Smooth muscle cell (in vitro differentiated cells): ENCODE data around the gene DAP. TPM values are rescaled to one million over a fixed set of nuclear protein-coding genes. Genes with fewer than 3 reads are reported as not detected.

Experiments used
- DNase-seq: peaks from one replicate; lab custom pipeline; 2025; ENCODE audit not compliant: unreplicated experiment; lab: John Stamatoyannopoulos, UW
- H2AFZ ChIP-seq: fragments of 200-600 bp; sonication (generic); 2 replicates; pipeline ENCODE4 v1.6.0; 2016; ENCODE audit warnings: antibody characterized with exemption, low read depth, mild to moderate bottlenecking
- H3F3A ChIP-seq: fragments of 200-600 bp; sonication (generic); 2 replicates; pipeline ENCODE4 v1.6.0; 2017; ENCODE audit warnings: antibody characterized with exemption, low read depth
- H3K27ac ChIP-seq: fragments of 200-600 bp; sonication (generic); 2 replicates; pipeline ENCODE4 v1.5.1; 2016; ENCODE audit warnings: low read depth, mild to moderate bottlenecking
- H3K27me3 ChIP-seq: fragments of 200-600 bp; sonication (generic); 2 replicates; pipeline ENCODE4 v1.6.1; 2016; ENCODE audit warnings: low read depth, mild to moderate bottlenecking
- H3K36me3 ChIP-seq: fragments of 200-600 bp; sonication (generic); 2 replicates; pipeline ENCODE4 v1.5.1; 2016; ENCODE audit warnings: low read depth
- H3K4me1 ChIP-seq: fragments of 200-600 bp; sonication (generic); 2 replicates; pipeline ENCODE4 v1.5.1; 2016; ENCODE audit warnings: low read depth
- H3K4me2 ChIP-seq: fragments of 200-600 bp; sonication (generic); 2 replicates; pipeline ENCODE4 v1.6.0; 2016; ENCODE audit warnings: mild to moderate bottlenecking
- H3K4me3 ChIP-seq: fragments of 200-600 bp; sonication (generic); 2 replicates; pipeline ENCODE4 v1.5.1; 2016; ENCODE audit warnings: mild to moderate bottlenecking
- H3K79me2 ChIP-seq: fragments of 200-600 bp; sonication (generic); 2 replicates; pipeline ENCODE4 v1.6.0; 2016; ENCODE audit warnings: low read depth, mild to moderate bottlenecking
- H3K9ac ChIP-seq: fragments of 200-600 bp; sonication (generic); 2 replicates; pipeline ENCODE4 v1.6.0; 2016; ENCODE audit warnings: low read depth
- H3K9me3 ChIP-seq: fragments of 200-600 bp; sonication (generic); replicated peaks from 2 replicates; pipeline ENCODE4 v1.5.1; 2016; ENCODE audit warnings: low read depth
- H4K20me1 ChIP-seq: fragments of 200-600 bp; sonication (generic); 2 replicates; pipeline ENCODE4 v1.6.0; 2016; ENCODE audit warnings: low read depth
- CTCF ChIP-seq: fragments of 200-600 bp; sonication (generic); IDR thresholded peaks from 2 replicates; pipeline ENCODE4 v1.5.1; 2017; ENCODE audit warnings: borderline replicate concordance, mild to moderate bottlenecking, antibody characterized with exemption; ENCODE audit not compliant: insufficient read depth, poor library complexity, severe bottlenecking
- WGBS: methylation state at CpG from one replicate; pipeline ENCODE4 v1.1.7; 2016; ENCODE audit warnings: low lambda C conversion rate; 5-methylcytosine and 5-hydroxymethylcytosine counted together
- polyA plus RNA-seq: library from polyadenylated mRNA; unstranded; fragments of >200 nt; fragmentation: Nextera tagmentation; extraction: Ambion mirVana; gene quantifications from 2 replicates; pipeline ENCODE4 v1.2.1, GENCODE V29; 2016
- total RNA-seq: library from RNA; depleted of rRNA; stranded (reverse); fragments of >200 nt; gene quantifications from 2 replicates; pipeline ENCODE4 v1.2.3, GENCODE V29; 2014

DAP gene
- total and polyA plus RNA-seq, 2 experiments from 2014 or later: 52.3 to 190 TPM

GRCh38 chr5:10679336-10679988 lies 81.6 kb downstream of the DAP start:
- DNase-seq: no peak
- Histone ChIP-seq H4K20me1 (peaks cover 42% of the 10 kb centered on the region), H3K79me2 (no peaks in the 10 kb centered on the region), H3K9ac (no peak overlapping the region), H3K9me3 (no peaks in the 10 kb centered on the region), H2AFZ (no peak overlapping the region), H3K27ac (no peak overlapping the region), H3K36me3 (no peaks in the 10 kb centered on the region), H3K4me2 (no peak overlapping the region), H3K4me1 (no peaks in the 10 kb centered on the region), H3K27me3 (no peaks in the 10 kb centered on the region), H3F3A (peaks cover 5% of the 10 kb centered on the region), H3K4me3 (no peak overlapping the region)
- TF ChIP-seq CTCF: no peak
- 99% methylated on average over 15 of the region's 15 CpGs for WGBS

DNA sequence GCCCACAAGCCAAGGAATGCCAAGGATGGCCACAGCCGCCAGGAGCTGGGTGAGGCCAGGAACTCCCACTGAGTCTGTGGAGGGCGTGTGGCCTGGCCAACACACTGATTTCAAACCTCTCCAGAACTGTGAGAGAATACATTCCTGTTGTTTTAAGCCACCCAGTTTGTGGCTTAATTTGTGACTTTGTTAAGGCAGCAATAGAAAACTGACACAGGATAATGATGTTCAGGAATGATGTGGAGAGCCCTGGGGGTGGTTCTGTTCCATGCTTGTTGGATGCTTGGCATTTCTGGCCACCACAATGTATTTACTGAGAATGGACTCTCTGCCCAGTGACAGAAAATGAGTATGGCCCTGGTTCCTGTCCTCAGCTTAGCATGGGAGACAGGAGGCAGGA lies 82.8 kb downstream of the DAP start:
- Histone ChIP-seq H4K20me1 (peaks cover 30% of the 10 kb centered on the region), H2AFZ (no peak overlapping the region), H3K36me3 (no peaks in the 10 kb centered on the region), H3K9me3 (no peaks in the 10 kb centered on the region), H3K79me2 (no peaks in the 10 kb centered on the region), H3K27ac (no peak overlapping the region), H3K27me3 (no peaks in the 10 kb centered on the region), H3K4me3 (no peak overlapping the region), H3K4me1 (no peaks in the 10 kb centered on the region), H3K4me2 (no peak overlapping the region), H3F3A (peaks cover 5% of the 10 kb centered on the region), H3K9ac (no peak overlapping the region)
- TF ChIP-seq CTCF: no peak
- 74% methylated on average over 2 of the region's 2 CpGs for WGBS
- no peak for DNase-seq

DNA sequence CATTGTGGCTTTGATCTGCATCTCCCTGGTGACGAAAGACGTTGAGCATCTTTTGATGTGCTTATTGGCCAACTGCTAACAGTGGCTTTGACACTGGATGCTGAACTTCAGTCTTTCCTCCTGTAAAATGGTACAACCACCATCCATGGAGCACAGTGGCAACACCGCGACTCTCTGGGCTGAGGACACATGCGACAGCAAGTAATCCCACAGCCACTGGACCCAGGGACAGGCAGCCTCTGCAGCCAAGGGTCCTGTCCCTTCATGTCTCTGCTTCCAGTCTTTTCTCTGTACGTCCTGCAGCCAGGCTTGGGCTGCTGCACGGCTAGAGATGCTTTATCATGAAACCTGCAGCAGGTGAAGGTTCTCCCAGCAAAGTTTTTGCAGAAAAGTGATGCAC lies 83.5 kb downstream of the DAP start:
- Histone ChIP-seq H3K9ac (no peak overlapping the region), H3K9me3 (no peaks in the 10 kb centered on the region), H2AFZ (no peak overlapping the region), H3K79me2 (no peaks in the 10 kb centered on the region), H3F3A (peaks cover 5% of the 10 kb centered on the region), H3K4me1 (no peaks in the 10 kb centered on the region), H3K27ac (no peak overlapping the region), H3K4me3 (no peak overlapping the region), H3K27me3 (no peaks in the 10 kb centered on the region), H4K20me1 (peaks cover 24% of the 10 kb centered on the region), H3K4me2 (no peak overlapping the region), H3K36me3 (no peaks in the 10 kb centered on the region)
- TF ChIP-seq CTCF: no peak
- no peak for DNase-seq
- 97% methylated on average over 7 of the region's 7 CpGs for WGBS

- Histone ChIP-seq H3K4me3 (no peak overlapping the region), H3K79me2 (no peaks in the 10 kb centered on the region), H3K36me3 (no peaks in the 10 kb centered on the region), H2AFZ (no peak overlapping the region), H3K27ac (no peak overlapping the region), H3K4me1 (no peaks in the 10 kb centered on the region), H3K9ac (no peak overlapping the region), H3K9me3 (no peaks in the 10 kb centered on the region), H3K27me3 (no peaks in the 10 kb centered on the region), H4K20me1 (peaks cover 20% of the 10 kb centered on the region), H3F3A (peaks cover 5% of the 10 kb centered on the region), H3K4me2 (no peak overlapping the region)
- 97% methylated on average over 1 of the region's 1 CpG for WGBS
- no peak for DNase-seq
- no peak for TF ChIP-seq CTCF
These were observed 84.1 kb downstream of the DAP start for GRCh38 chr5:10676946-10677345.
